NCI-H2171 treated with DMSO at 0.1 percent for 48 hours (cell line): ENCODE measurements around the gene DTX4.

Experiments used
- DNase-seq: peaks from one replicate; lab custom pipeline; 2025; lab: John Stamatoyannopoulos, UW

Gene DTX4

GRCh38 chr11:59192446-59193020 is 20.6 kb downstream of the DTX4 start:
- no peak for DNase-seq

- no peak for DNase-seq
Measured at GRCh38 chr11:59193587-59194130, 21.7 kb downstream of the DTX4 start.

GRCh38 chr11:59195586-59195985 is 23.7 kb downstream of the DTX4 start:
- DNase-seq = no peak

- no peak for DNase-seq
Measured at GRCh38 chr11:59196777-59197176, 24.8 kb downstream of the DTX4 start.

GRCh38 chr11:59197991-59198390 is 26.1 kb downstream of the DTX4 start:
- DNase-seq = no peak

GRCh38 chr11:59198726-59199125 is 26.8 kb downstream of the DTX4 start:
- DNase-seq = no peak

GRCh38 chr11:59199546-59200422 is 27.9 kb downstream of the DTX4 start:
- DNase-seq = no peak

GRCh38 chr11:59200423-59200746 is 28.5 kb downstream of the DTX4 start:
- no peak for DNase-seq

- no peak for DNase-seq
Measured at GRCh38 chr11:59201353-59201752, 29.4 kb downstream of the DTX4 start.

- DNase-seq = no peak
Measured at GRCh38 chr11:59204746-59205145, 32.8 kb downstream of the DTX4 start.

GRCh38 chr11:59205648-59206047 is 33.7 kb downstream of the DTX4 start:
- DNase-seq = no peak

GRCh38 chr11:59206635-59207034 is 34.7 kb downstream of the DTX4 start:
- no peak for DNase-seq

GRCh38 chr11:59207988-59208451 is 36.1 kb downstream of the DTX4 start:
- no peak for DNase-seq

GRCh38 chr11:59208956-59209355 is 37.0 kb downstream of the DTX4 start:
- DNase-seq = no peak

- no peak for DNase-seq
Measured at GRCh38 chr11:59212222-59212621, 40.3 kb downstream of the DTX4 start.

- DNase-seq = no peak
Measured at GRCh38 chr11:59212744-59213631, 41.1 kb downstream of the DTX4 start, which contains the start of gene MPEG1. Gene MPEG1 (minus strand): TSS chr11:59212927. CDS start chr11:59212865, 62 bp downstream.

GRCh38 chr11:59214141-59214893 is 42.4 kb downstream of the DTX4 start:
- no peak for DNase-seq

GRCh38 chr11:59216641-59217564 is 45.0 kb downstream of the DTX4 start:
- DNase-seq = no peak

GRCh38 chr11:59218319-59218718 is 46.4 kb downstream of the DTX4 start:
- DNase-seq = no peak

GRCh38 chr11:59218893-59219292 is 47.0 kb downstream of the DTX4 start:
- no peak for DNase-seq
